Panc1 (cell line): Measurements from ENCODE around the gene FN1. TPM values are rescaled to one million over a fixed set of nuclear protein-coding genes. Genes with fewer than 3 reads are reported as not detected.

Experiments used
- ATAC-seq: fragments of 200-7000 bp; cut with Tn5 transposase; 2 replicates; pipeline ENCODE4 v1.9.1; 2020; ENCODE audit warnings: mild to moderate bottlenecking, moderate library complexity
- BruUV-seq: library from RNA; stranded (reverse); fragments of 400-500 nt; replicated peaks from 2 replicates; lab custom pipeline; 2021; lab: Mats Ljungman, UMichigan
- CTCF ChIA-PET: fragments of 300-600 bp; sonication (Branson Sonifier 250); formaldehyde crosslinking; loops from one replicate; lab custom pipeline; 2022; ENCODE audit warnings: antibody characterized with exemption; lab: Charles Lee
- POLR2A ChIA-PET: fragments of 300-600 bp; sonication (Branson Sonifier 250); formaldehyde crosslinking; loops from one replicate; lab custom pipeline; 2022; ENCODE audit warnings: antibody characterized with exemption; lab: Charles Lee
- DNase-seq: peaks from one replicate; pipeline ENCODE4 v3.0.0-alpha.2; 2010; ENCODE audit warnings: low read depth, low spot score
- H3K27ac ChIP-seq: 2 replicates; pipeline ENCODE4 v1.5.1; 2011; ENCODE audit warnings: mild to moderate bottlenecking, low read length, inconsistent platforms
- H3K27me3 ChIP-seq: fragments of 200-500 bp; sonication (Bioruptor generic); 2 replicates; pipeline ENCODE4 v1.6.0; 2014; ENCODE audit warnings: low read length, inconsistent platforms; ENCODE audit not compliant: control insufficient read depth, insufficient read depth
- H3K36me3 ChIP-seq: fragments of 200-500 bp; sonication (Bioruptor generic); 2 replicates; pipeline ENCODE4 v1.5.1; 2014; ENCODE audit warnings: inconsistent platforms, mild to moderate bottlenecking, low read length, moderate library complexity; ENCODE audit not compliant: control insufficient read depth, insufficient read depth
- H3K4me1 ChIP-seq: 2 replicates; pipeline ENCODE4 v1.5.1; 2011; ENCODE audit warnings: inconsistent platforms, mild to moderate bottlenecking, low read length, moderate library complexity; ENCODE audit not compliant: control insufficient read depth, insufficient read depth
- H3K4me3 ChIP-seq, 2 experiments: 2 replicates each; pipeline ENCODE4 v1.5.1; 2011 to 2012; ENCODE audit warnings: low read depth in 2 of 2, low read length in 2 of 2, mild to moderate bottlenecking in 2 of 2, inconsistent platforms in 1 of 2, moderate library complexity in 1 of 2
- H3K9me3 ChIP-seq: fragments of 200-500 bp; sonication (Bioruptor generic); 2 replicates; pipeline ENCODE4 v1.5.1; 2014; ENCODE audit warnings: low read depth, mild to moderate bottlenecking, inconsistent platforms, low read length, moderate library complexity; ENCODE audit not compliant: control insufficient read depth, insufficient read depth
- CTCF ChIP-seq: fragments of 450-650 bp; IDR thresholded peaks from 2 replicates; pipeline ENCODE4 v1.5.1; 2017; ENCODE audit warnings: mild to moderate bottlenecking
- POLR2AphosphoS5 ChIP-seq: IDR thresholded peaks from 2 replicates; pipeline ENCODE4 v1.6.1; 2012; ENCODE audit warnings: mild to moderate bottlenecking, low read depth, low read length, moderate library complexity
- REST ChIP-seq, 2 experiments: IDR thresholded peaks; 2 replicates each; pipeline ENCODE4 v1.6.1; 2011 to 2012; ENCODE audit warnings: low read depth in 2 of 2, control low read depth in 1 of 2, low read length in 1 of 2, mild to moderate bottlenecking in 1 of 2, moderate library complexity in 1 of 2; ENCODE audit not compliant: insufficient read depth in 1 of 2
- SIN3A ChIP-seq: IDR thresholded peaks from 2 replicates; pipeline ENCODE4 v1.6.1; 2012; ENCODE audit warnings: low read depth, mild to moderate bottlenecking, low read length, moderate library complexity, borderline replicate concordance; ENCODE audit not compliant: insufficient read depth
- TCF7L2 ChIP-seq: IDR thresholded peaks from 2 replicates; pipeline ENCODE4 v1.6.1; 2011; ENCODE audit warnings: mild to moderate bottlenecking, low read depth, low read length, inconsistent platforms
- in situ Hi-C: cut with HindIII; loops from 2 replicates; pipeline ENCODE4 v1.10.0; 2016; ENCODE audit warnings: low sequenced_read_pairs, low pct_unique_long_range_greater_than_20kb
- intact Hi-C: fragments of 100-400 bp; cut with micrococcal nuclease; formaldehyde crosslinking; loops from one replicate; pipeline ENCODE4 v1.10.0; 2022; ENCODE audit not compliant: unreplicated experiment
- total RNA-seq: library from RNA; stranded (reverse); gene quantifications from one replicate; pipeline ENCODE4 v1.2.1, GENCODE V29; 2021; ENCODE audit not compliant: unreplicated experiment

FN1 gene
- total RNA-seq, 1 experiment from 2014 or later, result 4.2 TPM

DNA sequence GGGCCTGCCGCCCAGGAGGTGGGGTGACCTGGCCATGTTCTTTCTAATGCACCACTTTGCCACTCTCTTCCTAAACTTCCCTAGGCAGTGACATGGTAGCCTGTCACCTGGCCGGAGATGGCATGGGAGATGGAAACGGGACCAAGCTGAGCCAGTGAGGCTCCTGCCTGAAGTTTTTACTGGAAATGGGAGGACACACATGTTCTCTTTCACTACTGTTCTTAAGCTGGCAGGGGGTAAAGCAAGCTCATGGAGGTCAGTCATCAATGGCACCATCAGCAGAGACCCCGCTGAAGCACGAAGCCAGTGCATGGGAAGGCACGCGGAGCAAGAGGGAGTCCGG, 73.3 kb downstream of the FN1 start:
- no peaks in the 10 kb centered on the region for H3K4me1 ChIP-seq

DNA sequence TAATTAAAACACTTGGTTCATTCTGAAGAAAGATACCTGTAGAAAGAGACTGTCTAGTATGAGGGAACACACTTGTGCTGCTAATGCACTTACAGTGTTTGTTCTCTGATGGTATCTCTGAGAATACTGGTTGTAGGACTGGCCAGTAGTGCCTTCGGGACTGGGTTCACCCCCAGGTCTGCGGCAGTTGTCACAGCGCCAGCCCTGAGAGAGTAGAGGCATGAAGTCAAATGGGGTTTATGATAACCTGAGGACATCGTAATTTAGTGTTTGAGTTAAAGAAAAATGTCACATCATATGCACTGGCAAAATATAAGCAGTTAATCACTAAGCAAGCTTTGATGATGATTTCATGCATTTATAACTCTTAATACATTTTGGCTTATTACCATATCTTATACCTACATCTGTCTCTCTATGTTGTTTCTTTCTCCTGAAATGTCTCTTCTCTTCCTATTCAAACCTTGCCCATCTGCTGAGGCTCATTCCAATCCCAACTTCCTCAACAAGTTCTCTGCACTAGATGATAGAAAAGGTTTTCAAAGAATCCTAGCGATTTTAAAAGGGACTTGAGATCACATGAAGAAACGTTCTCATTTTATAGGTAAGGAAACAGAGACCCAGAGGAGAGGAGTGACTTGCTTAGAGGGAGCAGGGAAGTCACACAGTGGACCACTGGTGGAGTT, 73.8 kb downstream of the FN1 start:
- no peak for DNase-seq

More for the DNA sequence above, 73.3 kb downstream of the FN1 start:
- intact Hi-C loops (no loop called here), in situ Hi-C loops (no loop called here)
- BruUV-seq, result no TSS peak
- no peaks in the 10 kb centered on the region for H3K9me3 ChIP-seq
- ChIA-PET CTCF (no interaction called here), POLR2A (no interaction called here)
- H3K36me3 ChIP-seq, result no peaks in the 10 kb centered on the region
- no peak for TF ChIP-seq CTCF
- no peak for TF ChIP-seq POLR2AphosphoS5
- TF ChIP-seq REST (IDR thresholded peaks at IDR 0.05; ENCODE audit: insufficient read depth in 1 of 2, low read depth in 2 of 2, low read length in 1 of 2), result no peak
- no peak for TF ChIP-seq TCF7L2
- TF ChIP-seq SIN3A, result no peak
- ATAC-seq (no peak), DNase-seq (no peak)
- no peak overlapping the region for H3K4me3 ChIP-seq
- no peaks in the 10 kb centered on the region for H3K27me3 ChIP-seq
- no peak overlapping the region for H3K27ac ChIP-seq

More for the DNA sequence above, 73.8 kb downstream of the FN1 start:
- H3K27me3 ChIP-seq, result no peaks in the 10 kb centered on the region
- no peak overlapping the region for H3K4me3 ChIP-seq
- CTCF ChIA-PET, result no interaction called here
- no peak for ATAC-seq
- no TSS peak for BruUV-seq
- H3K27ac ChIP-seq, result no peak overlapping the region
- H3K9me3 ChIP-seq, result no peaks in the 10 kb centered on the region
- POLR2A ChIA-PET, result no interaction called here
- intact Hi-C loops (no loop called here), in situ Hi-C loops (no loop called here)
- H3K4me1 ChIP-seq, result no peaks in the 10 kb centered on the region
- TF ChIP-seq CTCF, result no peak
- no peak for TF ChIP-seq REST (IDR thresholded peaks at IDR 0.05; ENCODE audit: insufficient read depth in 1 of 2, low read depth in 2 of 2, low read length in 1 of 2)
- TF ChIP-seq SIN3A, result no peak
- no peak for TF ChIP-seq TCF7L2
- TF ChIP-seq POLR2AphosphoS5, result no peak
- no peaks in the 10 kb centered on the region for H3K36me3 ChIP-seq
